Activated T-helper 9 cell treated with anti-CD3 and anti-CD28 coated beads, Interleukin-2, amount 50 U/mL, for 16 hours (primary cell): Measurements from ENCODE around the gene NDUFV2.
A peak's percentile ranks its signal among the peaks of the same experiment; 100 is the strongest.
"Not testable (repeated sequence)": the region's sequence is repeated elsewhere in the genome, so short reads cannot be mapped to it uniquely, and the experiment has no call there.

Experiments
- DNase-seq: peaks from one replicate; pipeline ENCODE4 v3.0.0-alpha.2; 2020; ENCODE audit warnings: low read depth

Gene NDUFV2

DNA sequence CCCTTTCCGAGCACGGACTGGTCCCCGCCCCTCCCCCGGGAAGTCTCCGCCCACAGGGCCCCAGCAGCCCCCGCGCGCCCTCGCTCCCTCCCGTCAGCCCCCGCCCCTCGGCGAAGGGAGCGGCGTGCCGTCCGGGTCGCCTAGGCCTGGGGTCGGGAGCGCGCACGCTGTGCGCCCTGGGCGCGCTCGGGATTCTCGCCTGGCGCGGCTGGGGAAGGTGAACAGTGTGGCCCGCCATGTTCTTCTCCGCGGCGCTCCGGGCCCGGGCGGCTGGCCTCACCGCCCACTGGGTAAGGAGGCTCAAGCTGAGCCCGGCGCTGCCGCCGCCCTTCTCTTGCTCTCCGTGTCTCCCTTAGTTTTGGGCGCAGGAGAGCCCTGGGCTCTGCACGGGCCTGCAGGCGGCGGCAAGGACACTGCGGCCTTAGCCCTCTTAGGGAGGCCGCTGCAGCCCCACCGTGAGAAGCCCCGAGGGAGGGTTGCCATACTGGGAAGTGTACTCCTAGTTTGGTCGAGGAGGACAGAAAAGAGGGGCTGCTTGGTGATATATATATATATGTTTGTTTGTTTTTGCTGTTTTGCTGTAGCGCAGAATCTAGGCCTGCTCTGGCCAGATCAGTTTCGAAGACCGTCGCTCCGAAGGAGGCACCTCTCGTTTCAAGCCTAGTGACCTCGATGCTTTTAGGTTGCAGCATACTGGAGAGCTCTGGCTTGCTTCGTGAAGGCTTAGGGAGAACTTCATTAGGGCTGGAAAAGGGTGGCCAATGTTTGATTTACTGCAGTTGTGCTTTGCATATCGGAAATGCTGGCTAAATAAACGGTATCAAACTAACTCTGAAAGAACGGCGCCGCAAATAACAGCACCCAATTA, at the start of gene NDUFV2:
TSS of gene NDUFV2 (plus strand) at position 192 of the 868 bp plus-strand sequence. CDS start at position 237, 45 bp downstream.
- peak; percentile 99 for DNase-seq

DNA sequence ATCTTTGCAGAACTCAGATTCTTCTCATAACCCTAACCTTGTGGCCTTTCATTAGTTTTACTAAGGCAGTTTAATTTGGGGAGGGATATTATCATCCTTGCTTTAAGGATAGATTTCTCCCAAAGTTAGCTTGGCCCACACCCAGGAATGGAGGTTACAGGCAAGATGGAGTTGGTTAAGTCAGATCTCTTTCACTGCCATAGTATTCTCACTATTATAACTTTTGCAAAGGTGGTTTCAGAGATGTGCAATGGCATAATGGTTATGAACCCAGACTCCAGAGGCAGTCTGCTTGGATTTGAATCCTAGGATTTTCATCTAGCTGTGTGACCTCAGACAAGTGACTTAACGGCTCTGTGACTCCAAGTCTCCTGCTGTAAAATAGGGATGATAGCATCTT, 48.7 kb upstream of the NDUFV2 start:
- no peak for DNase-seq

DNA sequence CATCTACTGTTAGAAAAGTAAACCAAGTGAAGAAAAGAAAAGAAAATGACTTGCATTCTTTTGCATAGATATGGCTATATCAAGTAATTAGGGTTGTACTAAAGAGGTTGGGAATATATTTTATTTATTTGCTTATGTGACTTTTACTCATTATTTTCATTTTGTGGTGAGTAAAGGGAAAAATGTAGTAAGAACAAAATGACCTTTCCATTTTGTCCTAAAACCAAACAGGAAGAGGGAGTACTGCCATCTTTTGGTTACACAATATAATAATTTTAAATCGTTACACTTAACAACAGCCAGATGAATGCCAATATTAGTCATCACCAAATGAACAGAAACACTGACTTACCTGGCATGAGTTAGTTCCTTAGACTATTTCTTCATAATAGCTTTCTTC, 47.3 kb upstream of the NDUFV2 start:
- DNase-seq: no peak

DNA sequence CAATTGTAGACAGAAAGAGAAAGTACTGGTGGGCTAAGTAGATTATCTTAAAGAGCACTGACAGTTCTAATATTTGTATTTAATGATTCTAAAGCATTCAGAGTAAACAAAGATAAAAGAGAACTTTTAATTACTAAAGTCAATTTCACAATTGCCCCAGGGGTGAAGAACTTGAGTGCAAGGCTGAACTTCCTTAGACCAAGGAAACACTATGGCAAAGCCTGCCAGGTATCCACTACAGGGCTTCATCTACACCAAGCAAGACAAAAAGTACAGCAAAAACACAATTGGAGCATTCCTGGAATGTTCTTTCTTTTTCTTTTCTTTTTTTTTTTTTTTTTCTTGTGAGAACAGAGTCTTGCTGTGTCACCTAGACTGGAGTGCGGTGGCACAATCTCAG, 46.9 kb upstream of the NDUFV2 start:
- no peak for DNase-seq

GRCh38 chr18:9057646-9058045, 44.9 kb upstream of the NDUFV2 start:
- DNase-seq: no peak

GRCh38 chr18:9058406-9058805, 44.1 kb upstream of the NDUFV2 start:
- no peak for DNase-seq

- DNase-seq: no peak
Measured at GRCh38 chr18:9062418-9062751, 40.1 kb upstream of the NDUFV2 start.

DNA sequence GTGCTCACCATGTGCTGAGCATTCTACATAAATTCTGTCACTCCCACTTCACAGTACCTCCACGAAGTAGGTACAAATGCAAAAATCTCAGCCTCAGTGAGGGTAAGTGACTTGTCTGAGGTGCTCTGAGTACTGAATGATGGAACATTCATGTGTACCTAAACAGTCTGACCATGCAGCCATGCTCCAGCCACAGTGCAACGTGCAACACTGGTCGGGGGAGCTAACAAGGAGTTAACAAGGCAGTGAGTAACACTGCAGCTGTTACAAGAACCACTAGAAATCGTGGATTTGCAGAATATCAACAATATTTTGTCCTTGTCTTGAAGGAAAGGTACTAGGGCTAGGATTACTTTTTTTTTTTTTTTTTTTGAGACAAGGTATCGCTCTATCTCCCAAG, 36.6 kb upstream of the NDUFV2 start:
- no peak for DNase-seq

- no peak for DNase-seq
Measured at GRCh38 chr18:9066358-9066757, 36.1 kb upstream of the NDUFV2 start.

DNA sequence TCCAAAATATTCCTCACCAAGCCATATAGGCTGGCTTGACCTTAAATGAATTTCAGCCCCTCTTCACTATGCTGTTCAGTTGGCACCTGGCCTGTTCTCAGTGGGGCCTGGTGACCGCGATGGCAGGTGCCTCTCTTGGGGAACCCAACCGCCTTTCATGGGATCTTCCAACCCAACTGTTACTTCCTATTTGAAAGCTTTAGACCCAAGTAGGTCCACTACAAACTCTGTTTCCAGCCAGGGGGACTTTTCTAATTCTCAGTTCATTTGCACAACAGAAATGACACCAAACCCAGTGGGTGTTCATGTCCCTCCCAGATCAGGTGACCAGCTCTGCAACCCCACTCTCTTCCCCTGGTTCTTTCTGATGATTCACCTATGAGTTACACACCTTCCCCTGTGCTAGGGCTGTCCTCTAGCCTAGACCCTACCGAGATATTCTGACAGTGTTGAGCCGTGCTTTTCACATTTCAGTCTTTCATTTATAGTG, 35.6 kb upstream of the NDUFV2 start:
- no peak for DNase-seq

GRCh38 chr18:9067823-9068222, 34.7 kb upstream of the NDUFV2 start:
- no peak for DNase-seq

DNA sequence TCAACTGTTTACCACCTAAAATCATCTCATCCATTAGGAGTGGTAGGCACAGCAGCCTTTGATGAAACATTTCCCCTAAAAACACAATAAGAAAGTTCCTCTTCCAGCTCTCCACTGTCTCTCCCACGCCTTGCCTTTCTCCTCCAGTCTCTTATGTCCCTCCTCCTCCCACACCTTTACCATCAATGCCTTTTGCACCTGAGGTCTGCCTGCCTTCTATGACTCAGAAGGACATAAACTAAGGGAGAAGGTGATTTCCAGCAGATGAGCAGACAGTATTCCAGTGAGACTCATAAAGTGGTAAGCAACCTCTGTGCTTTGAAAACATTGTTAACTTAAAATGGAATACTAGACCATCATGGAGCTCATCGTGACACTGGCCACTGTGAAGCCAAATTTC, 34.2 kb upstream of the NDUFV2 start:
- DNase-seq: no peak

GRCh38 chr18:9069601-9070000, 32.9 kb upstream of the NDUFV2 start:
- DNase-seq: no peak

- DNase-seq: no peak
Measured at GRCh38 chr18:9070212-9070611, 32.3 kb upstream of the NDUFV2 start.

- DNase-seq: no peak
Measured at GRCh38 chr18:9079818-9080528, 22.5 kb upstream of the NDUFV2 start.

DNA sequence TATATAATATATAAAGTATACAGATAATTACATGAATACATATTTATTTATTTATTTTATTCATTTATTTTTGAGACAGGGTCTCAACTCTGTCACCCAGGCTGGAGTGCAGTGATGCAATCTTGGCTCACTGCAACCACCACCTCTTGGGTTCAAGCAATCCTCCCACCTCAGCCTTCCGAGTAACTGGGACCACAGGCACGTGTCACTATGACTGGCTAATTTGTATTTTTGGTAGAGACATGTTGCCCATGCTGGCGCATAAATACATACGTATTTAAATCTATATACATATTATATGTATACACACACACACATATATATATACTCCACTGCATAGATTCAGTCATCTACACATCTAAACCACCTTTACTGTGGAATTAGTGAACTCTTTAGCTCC, 20.6 kb upstream of the NDUFV2 start:
- no peak for DNase-seq

- DNase-seq: peak; percentile 38
Measured at GRCh38 chr18:9082711-9083510, 19.6 kb upstream of the NDUFV2 start.

DNA sequence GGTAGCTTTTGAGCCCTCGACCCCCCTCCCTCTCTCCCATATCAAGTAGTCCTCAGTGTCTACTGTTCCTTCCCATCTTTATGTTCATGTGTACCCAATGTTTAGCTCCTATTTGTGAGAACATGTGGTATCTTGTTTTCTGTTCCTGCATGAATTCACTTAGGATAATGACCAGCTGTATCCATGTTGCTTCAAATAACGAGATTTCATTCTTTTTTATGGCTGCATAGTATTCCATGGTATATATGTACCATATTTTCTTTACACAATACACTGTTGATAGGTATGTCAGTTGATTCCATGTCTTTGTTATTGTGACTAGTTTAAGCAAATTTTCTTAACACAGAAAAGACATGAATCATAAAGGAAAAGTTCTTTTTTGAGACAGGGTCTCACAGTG, 16.5 kb upstream of the NDUFV2 start:
- DNase-seq: no peak

- no peak for DNase-seq
Measured at GRCh38 chr18:9086624-9087023, 15.9 kb upstream of the NDUFV2 start.

DNA sequence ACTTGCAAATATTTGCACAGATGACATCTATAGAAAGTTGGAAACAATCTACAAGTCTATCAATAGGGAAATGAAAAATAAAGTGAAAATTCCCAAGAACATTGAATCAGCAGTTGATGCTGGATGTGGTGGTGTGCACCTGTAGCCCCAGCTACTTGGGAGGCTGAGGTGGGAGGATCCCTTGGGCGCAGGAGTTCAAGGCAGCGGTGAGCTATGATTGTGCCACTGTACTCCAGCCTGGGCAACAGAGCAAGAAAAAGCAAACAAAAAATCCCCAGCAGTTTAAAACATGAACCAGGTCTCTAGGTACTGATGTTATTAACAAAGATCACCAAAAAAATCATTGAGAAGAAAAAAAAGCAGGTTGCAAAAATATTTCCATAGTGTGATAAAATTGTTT, 15.4 kb upstream of the NDUFV2 start:
- no peak for DNase-seq

DNA sequence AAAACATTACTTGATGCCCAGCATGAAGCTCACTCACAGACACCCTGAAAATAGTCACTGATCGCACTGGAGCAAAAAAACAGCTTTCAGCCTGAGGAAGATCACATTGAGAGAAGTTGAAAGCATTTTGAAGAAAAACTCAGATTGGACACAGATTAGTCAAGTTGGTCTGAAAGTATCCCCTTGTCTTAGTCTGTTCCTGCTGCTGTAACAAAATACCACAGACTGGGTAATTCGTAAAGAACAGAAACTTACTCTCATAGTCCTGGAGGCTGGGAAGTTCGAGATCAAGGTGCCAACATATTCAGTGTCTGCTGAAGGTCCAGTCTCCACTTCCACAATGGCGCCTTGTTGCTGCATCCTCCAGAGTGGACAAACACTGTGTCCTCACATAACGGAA, 14.2 kb upstream of the NDUFV2 start:
- no peak for DNase-seq

- DNase-seq: not testable (repeated sequence)
Measured at GRCh38 chr18:9088727-9089126, 13.8 kb upstream of the NDUFV2 start.

DNA sequence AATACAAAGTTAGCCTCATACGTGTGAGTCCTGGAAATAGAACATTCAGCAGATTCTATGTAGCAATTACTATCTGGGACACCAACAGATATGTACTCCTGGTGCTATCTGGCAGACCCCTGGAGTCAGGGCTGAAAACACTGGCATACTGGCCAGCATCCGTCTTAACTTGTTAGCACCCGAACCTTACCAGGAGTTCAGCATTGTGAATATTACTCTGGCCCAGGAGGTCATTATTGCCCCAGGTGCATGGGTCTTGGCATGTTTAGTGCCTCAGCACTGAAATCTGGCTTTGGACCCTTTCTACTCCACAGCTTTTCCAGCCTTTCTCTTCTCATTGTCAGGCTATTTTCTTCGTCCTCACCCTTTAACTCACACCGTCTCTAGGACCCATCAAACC, 11.9 kb upstream of the NDUFV2 start:
- no peak for DNase-seq
